Ovary (tissue), 9 donors: ENCODE measurements around the gene L3MBTL1. TPM values are rescaled to one million over a fixed set of nuclear protein-coding genes. Genes with fewer than 3 reads are reported as not detected.
"Not testable (repeated sequence)": the region's sequence is repeated elsewhere in the genome, so short reads cannot be mapped to it uniquely, and the experiment has no call there.

Experiments used
- DNase-seq, 5 donors: peaks; one replicate each; pipeline ENCODE4 v3.0.0-alpha.2; 2019 to 2020
- H3K27ac ChIP-seq, 2 donors: fragments of 200-600 bp; one replicate each; pipeline versions ENCODE4 v1.5.1 to v1.8.0; 2019 to 2022
- H3K27me3 ChIP-seq: fragments of 200-600 bp; one replicate; pipeline ENCODE4 v1.8.0; 2022
- H3K36me3 ChIP-seq: fragments of 200-600 bp; sonication (generic); one replicate; pipeline ENCODE4 v1.5.1; 2019
- H3K4me1 ChIP-seq: one replicate; pipeline ENCODE4 v1.8.1; 2013; ENCODE audit warnings: mild to moderate bottlenecking, moderate library complexity; ENCODE audit not compliant: insufficient read depth
- H3K4me3 ChIP-seq: fragments of 200-600 bp; sonication (generic); one replicate; pipeline ENCODE4 v1.5.1; 2017
- H3K9me3 ChIP-seq, 2 donors: fragments of 200-600 bp in 1 of 2; sonication (generic) in 1 of 2; one replicate each; pipeline versions ENCODE4 v1.5.1 to v1.8.1; 2013 to 2019; ENCODE audit warnings: mild to moderate bottlenecking in 1 of 2, moderate library complexity in 1 of 2
- EP300 ChIP-seq: sonication (generic); formaldehyde crosslinking; IDR thresholded peaks from one replicate; pipeline ENCODE4 v1.6.1; 2017; ENCODE audit warnings: antibody characterized with exemption
- POLR2A ChIP-seq: fragments of 450-650 bp; IDR thresholded peaks from one replicate; pipeline ENCODE4 v1.6.1; 2017; ENCODE audit warnings: antibody characterized with exemption, mild to moderate bottlenecking, moderate library complexity
- WGBS, 3 donors: extraction: QIAGEN DNeasy Blood & Tissue Kit in 1 of 3; methylation state at CpG; one replicate each; pipeline versions ENCODE4 v1.1.5 to v1.1.7; 2013 to 2017; 5-methylcytosine and 5-hydroxymethylcytosine counted together
- intact Hi-C, 4 donors: fragments of 100-400 bp; cut with DNase I; formaldehyde crosslinking; loops; one replicate each; pipeline versions ENCODE4 v1.11.0 to v1.15.1; 2022 to 2023
- polyA plus RNA-seq, 2 donors: library from polyadenylated mRNA; stranded (reverse); fragments of 200-250 nt in 1 of 2; fragments of 350-450 nt in 1 of 2; fragmentation: Illumina TruSeq in 1 of 2; extraction: RNeasy Lipid Tissue Mini Kit (QIAGEN cat#74804) in 1 of 2; gene quantifications; one replicate each; pipeline ENCODE4 v1.2.3, GENCODE V29; 2013 to 2014
- total RNA-seq, 7 donors: library from RNA; depleted of rRNA in 2 of 7; stranded (reverse); fragments of >200 nt in 2 of 7; fragmentation: NEBNext Ultra II Directional in 3 of 7; extraction: Animal tissue kit (Norgen Biotek cat#: 25700) in 3 of 7; gene quantifications; one replicate each; pipeline versions ENCODE4 v1.1.0 to v1.2.4, GENCODE V29; 2016 to 2023
- TF ChIP-seq, protein P1 (sequence below), 3 donors: fragments of 450-650 bp in 2 of 3; fragments of 200-600 bp in 1 of 3; IDR thresholded peaks; one replicate each; pipeline versions ENCODE4 v1.5.1 to v1.8.0; 2016 to 2022; ENCODE audit warnings: antibody characterized with exemption in 3 of 3, mild to moderate bottlenecking in 1 of 3
- donor health status: DM: no; HTN: no; CAD: no; lungs with moderate emphysema.
- donor health status: DM: no; HTN: no; CAD: no.
- donor health status: Bipolar disorder and iron deficiency.
- donor health status: DM: yes; HTN: yes; CAD: no.
- donor health status: DM: no; HTN: no; CAD: no.
- donor health status: DM: yes; HTN: yes; CAD: no.

The L3MBTL1 gene
- total and polyA plus RNA-seq, 9 donors = 8.0 to 22.9 (median 15.7) TPM

DNA sequence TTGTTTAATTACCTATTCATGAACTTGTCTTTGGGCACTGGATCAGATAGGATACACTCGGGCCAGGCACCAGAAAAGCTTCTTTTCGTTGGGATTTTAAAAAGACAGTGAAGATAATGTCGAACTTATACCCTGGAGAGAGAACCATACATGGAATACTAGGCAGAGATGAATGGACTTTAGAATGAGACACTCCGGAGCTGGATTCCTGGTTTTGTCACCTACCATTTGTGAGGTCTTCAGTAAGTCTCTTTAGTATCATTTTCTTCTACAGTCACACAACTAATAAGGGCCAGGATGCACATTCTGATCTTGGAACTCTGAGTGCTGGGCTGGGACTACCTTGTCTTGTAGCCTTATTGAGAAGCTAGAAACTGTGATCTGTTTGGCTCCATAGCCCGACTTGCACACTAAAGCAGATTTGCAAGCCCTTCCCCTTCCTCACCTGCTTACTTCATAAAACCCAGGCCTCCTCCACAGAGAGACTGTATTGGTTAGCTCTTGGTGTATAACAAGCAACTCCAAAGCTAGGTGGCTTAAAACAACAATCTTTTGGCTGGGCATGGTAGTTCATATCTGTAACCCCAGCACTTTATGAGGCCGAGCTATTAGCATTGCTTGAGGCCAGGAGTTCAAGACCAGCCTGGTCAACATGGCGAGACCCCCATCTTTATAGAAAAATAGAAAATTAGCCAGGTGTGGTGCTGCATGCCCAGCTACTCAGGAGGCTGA is 75.8 kb downstream of the L3MBTL1 start:
- intact Hi-C loops = loop anchor here in 2 of 4 donors (10.0 kb wide), 1 partner anchor 128 kb away; the partner anchor contains the start of gene SRSF6 (in 2 of the 2)
- no peaks in the 10 kb centered on the region for H3K27me3 ChIP-seq

DNA sequence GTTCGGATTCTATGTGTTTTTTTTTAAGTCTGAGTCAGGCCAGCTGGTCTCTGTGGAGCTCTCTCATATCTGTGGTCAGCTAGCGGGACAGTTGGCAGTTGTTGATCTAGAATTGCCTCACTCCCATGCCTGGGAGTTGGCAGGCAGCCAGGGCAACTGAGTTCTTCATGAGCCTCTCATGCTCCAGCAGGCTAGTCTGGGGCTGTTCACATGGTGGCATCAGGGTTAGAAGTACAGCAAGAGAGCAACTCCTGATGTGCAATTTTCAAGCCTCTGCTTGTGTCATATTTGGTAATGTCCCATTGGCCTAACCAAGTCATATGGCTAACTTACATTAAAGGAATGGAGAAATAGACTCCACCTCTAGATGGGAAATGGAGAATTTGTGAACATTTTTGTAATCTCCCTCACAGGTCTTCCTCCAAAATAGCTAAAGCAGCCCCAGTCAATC is 76.5 kb downstream of the L3MBTL1 start:
- DNase-seq = peak; percentile 42 to 72 (median 60)
- Histone ChIP-seq H3K27ac (no peak overlapping the region), H3K9me3 (no peaks in the 10 kb centered on the region), H3K4me1 (no peaks in the 10 kb centered on the region), H3K27me3 (no peaks in the 10 kb centered on the region), H3K36me3 (no peaks in the 10 kb centered on the region), H3K4me3 (no peak overlapping the region)
- no peak for TF ChIP-seq POLR2A
- TF ChIP-seq EP300 = no peak
- TF ChIP-seq, protein P1, sequence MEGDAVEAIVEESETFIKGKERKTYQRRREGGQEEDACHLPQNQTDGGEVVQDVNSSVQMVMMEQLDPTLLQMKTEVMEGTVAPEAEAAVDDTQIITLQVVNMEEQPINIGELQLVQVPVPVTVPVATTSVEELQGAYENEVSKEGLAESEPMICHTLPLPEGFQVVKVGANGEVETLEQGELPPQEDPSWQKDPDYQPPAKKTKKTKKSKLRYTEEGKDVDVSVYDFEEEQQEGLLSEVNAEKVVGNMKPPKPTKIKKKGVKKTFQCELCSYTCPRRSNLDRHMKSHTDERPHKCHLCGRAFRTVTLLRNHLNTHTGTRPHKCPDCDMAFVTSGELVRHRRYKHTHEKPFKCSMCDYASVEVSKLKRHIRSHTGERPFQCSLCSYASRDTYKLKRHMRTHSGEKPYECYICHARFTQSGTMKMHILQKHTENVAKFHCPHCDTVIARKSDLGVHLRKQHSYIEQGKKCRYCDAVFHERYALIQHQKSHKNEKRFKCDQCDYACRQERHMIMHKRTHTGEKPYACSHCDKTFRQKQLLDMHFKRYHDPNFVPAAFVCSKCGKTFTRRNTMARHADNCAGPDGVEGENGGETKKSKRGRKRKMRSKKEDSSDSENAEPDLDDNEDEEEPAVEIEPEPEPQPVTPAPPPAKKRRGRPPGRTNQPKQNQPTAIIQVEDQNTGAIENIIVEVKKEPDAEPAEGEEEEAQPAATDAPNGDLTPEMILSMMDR (IDR thresholded peaks at IDR 0.05) = no peak
- intact Hi-C loops = loop anchor here in 2 of 4 donors (10.0 kb wide), 1 partner anchor 129 kb away; the partner anchor contains the start of gene SRSF6 (in 2 of the 2)
- 9 to 20% (median 13%) methylated on average over 2 of the region's 2 CpGs for WGBS, 3 donors

More for the DNA sequence above, 75.8 kb downstream of the L3MBTL1 start:
- WGBS, 3 donors = 73 to 77% (median 75%) methylated on average over 7 of the region's 7 CpGs
- TF ChIP-seq, protein P1 (IDR thresholded peaks at IDR 0.05) = no peak
- TF ChIP-seq POLR2A = no peak
- no peak for TF ChIP-seq EP300
- H3K4me1 ChIP-seq = no peaks in the 10 kb centered on the region
- no peaks in the 10 kb centered on the region for H3K36me3 ChIP-seq
- H3K27ac ChIP-seq = no peak overlapping the region
- no peak overlapping the region for H3K4me3 ChIP-seq
- DNase-seq = no peak
- no peaks in the 10 kb centered on the region for H3K9me3 ChIP-seq

- WGBS, 3 donors = 76 to 78% (median 77%) methylated on average over 7 of the region's 7 CpGs
- intact Hi-C loops = loop anchor here in 2 of 4 donors (10.0 kb wide), 1 partner anchor 130 kb away; the partner anchor contains the start of gene SRSF6 (in 2 of the 2)
- TF ChIP-seq, protein P1 (IDR thresholded peaks at IDR 0.05) = no peak
- no peak for TF ChIP-seq POLR2A
- no peak for TF ChIP-seq EP300
- no peaks in the 10 kb centered on the region for H3K9me3 ChIP-seq
- no peak for DNase-seq
- H3K27me3 ChIP-seq = no peaks in the 10 kb centered on the region
- no peaks in the 10 kb centered on the region for H3K4me1 ChIP-seq
- H3K4me3 ChIP-seq = no peak overlapping the region
- H3K27ac ChIP-seq = no peak overlapping the region
- no peaks in the 10 kb centered on the region for H3K36me3 ChIP-seq
These were observed 77.1 kb downstream of the L3MBTL1 start for GRCh38 chr20:43584448-43585136.

GRCh38 chr20:43586641-43587040 is 79.1 kb downstream of the L3MBTL1 start:
- Histone ChIP-seq H3K27ac (no peak overlapping the region), H3K27me3 (no peaks in the 10 kb centered on the region), H3K36me3 (no peaks in the 10 kb centered on the region), H3K4me1 (no peaks in the 10 kb centered on the region), H3K4me3 (no peak overlapping the region), H3K9me3 (no peaks in the 10 kb centered on the region)
- intact Hi-C loops = loop anchor here in 2 of 4 donors (10.0 kb wide), 1 partner anchor 132 kb away; the partner anchor contains the start of gene SRSF6 (in 2 of the 2)
- TF ChIP-seq POLR2A = no peak
- no peak for TF ChIP-seq EP300
- TF ChIP-seq, protein P1 (IDR thresholded peaks at IDR 0.05) = no peak
- no peak for DNase-seq
- WGBS, 3 donors = 84 to 88% (median 87%) methylated on average over 8 of the region's 8 CpGs

DNA sequence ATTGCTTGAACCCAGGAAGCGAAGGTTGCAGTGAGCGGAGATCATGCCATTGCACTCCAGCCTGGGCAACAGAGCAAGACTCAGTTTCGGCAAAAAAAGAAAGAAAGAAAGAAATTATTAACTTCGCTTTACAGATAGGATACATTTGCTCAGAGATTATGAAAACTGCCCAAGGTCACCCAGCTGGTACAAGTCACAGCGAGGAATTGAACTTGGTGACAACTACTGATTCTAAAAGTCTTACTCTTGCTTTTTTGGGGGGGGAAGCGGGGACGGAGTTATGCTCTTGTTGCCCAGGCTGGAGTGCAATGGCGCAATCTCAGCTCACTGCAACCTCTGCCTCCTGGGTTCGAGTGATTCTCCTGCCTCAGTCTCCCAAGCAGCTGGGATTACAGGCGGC is 81.0 kb downstream of the L3MBTL1 start:
- H3K4me1 ChIP-seq, H3K36me3 ChIP-seq, DNase-seq, H3K9me3 ChIP-seq, H3K4me3 ChIP-seq, H3K27ac ChIP-seq, H3K27me3 ChIP-seq: not testable (repeated sequence)
- intact Hi-C loops = loop anchor here in 2 of 4 donors (10.0 kb wide), 1 partner anchor 134 kb away; the partner anchor contains the start of gene SRSF6 (in 2 of the 2)
- WGBS, 3 donors = 77 to 86% (median 77%) methylated on average over 10 of the region's 10 CpGs
